BLaER1 (cell line): ENCODE data around the gene CCBE1.
A peak's percentile ranks its signal among the peaks of the same experiment; 100 is the strongest.
"Not testable (repeated sequence)": the region's sequence is repeated elsewhere in the genome, so short reads cannot be mapped to it uniquely, and the experiment has no call there.

ENCODE experiments used
- H3K27ac ChIP-seq: shearing (Covaris generic); formaldehyde crosslinking; 2 replicates; pipeline ENCODE4 v1.8.1; 2022
- H3K27me3 ChIP-seq: shearing (Covaris generic); formaldehyde crosslinking; 2 replicates; pipeline ENCODE4 v1.8.1; 2022
- H3K36me3 ChIP-seq: shearing (Covaris generic); formaldehyde crosslinking; 2 replicates; pipeline ENCODE4 v1.8.1; 2022
- H3K4me1 ChIP-seq: shearing (Covaris generic); formaldehyde crosslinking; 2 replicates; pipeline ENCODE4 v1.8.1; 2022
- H3K4me2 ChIP-seq: shearing (Covaris generic); formaldehyde crosslinking; 2 replicates; pipeline ENCODE4 v1.8.1; 2022
- H3K4me3 ChIP-seq: shearing (Covaris generic); formaldehyde crosslinking; 2 replicates; pipeline ENCODE4 v1.8.1; 2022
- H3K9ac ChIP-seq: shearing (Covaris generic); formaldehyde crosslinking; 2 replicates; pipeline ENCODE4 v1.8.1; 2022
- H3K9me3 ChIP-seq: shearing (Covaris generic); formaldehyde crosslinking; 2 replicates; pipeline ENCODE4 v1.8.1; 2022
- H4K20me1 ChIP-seq: shearing (Covaris generic); formaldehyde crosslinking; 2 replicates; pipeline ENCODE4 v1.8.1; 2022
- Cebpa-rat ChIP-seq: shearing (Covaris generic); IDR thresholded peaks from 2 replicates; pipeline ENCODE4 v1.8.1; 2022

Gene CCBE1

DNA sequence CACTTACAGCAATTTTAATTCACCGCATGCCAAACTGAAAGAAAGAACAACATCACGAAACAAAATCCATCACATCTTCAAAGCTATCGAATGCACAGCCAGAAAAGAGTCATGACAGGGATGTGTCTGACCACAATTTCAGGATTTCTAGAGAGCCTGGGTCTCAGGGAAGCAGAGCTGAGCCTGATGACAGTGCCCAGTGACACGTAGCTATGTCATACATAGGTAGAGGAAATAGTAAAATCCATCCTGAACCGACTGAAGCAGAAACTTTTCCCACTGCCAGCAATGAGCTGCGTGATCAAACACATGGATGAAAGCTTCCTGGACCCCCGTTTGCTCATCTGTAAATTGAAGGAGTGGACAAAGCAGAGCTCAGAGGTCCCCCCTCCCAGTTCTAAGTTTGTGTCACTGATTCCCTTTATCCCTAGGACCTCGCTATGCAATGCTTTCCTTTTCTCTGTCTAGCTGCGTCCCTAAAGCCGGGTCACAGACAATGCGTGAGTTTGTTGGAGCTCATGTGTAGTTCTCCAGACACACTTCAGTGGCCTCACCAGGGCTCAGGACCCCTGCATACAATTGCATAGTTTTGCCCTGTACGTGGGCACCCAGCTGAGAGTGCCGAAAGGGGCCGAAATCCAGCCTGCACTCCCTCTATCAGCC, 37.6 kb downstream of the CCBE1 start:
- H3K27ac ChIP-seq, result no peak overlapping the region
- no peaks in the 10 kb centered on the region for H3K27me3 ChIP-seq
- no peak for TF ChIP-seq Cebpa-rat
- no peak overlapping the region for H3K4me2 ChIP-seq
- H3K9ac ChIP-seq, result no peak overlapping the region
- no peaks in the 10 kb centered on the region for H4K20me1 ChIP-seq
- H3K36me3 ChIP-seq, result no peaks in the 10 kb centered on the region
- no peaks in the 10 kb centered on the region for H3K9me3 ChIP-seq
- no peak overlapping the region for H3K4me3 ChIP-seq
- H3K4me1 ChIP-seq, result no peaks in the 10 kb centered on the region

- Histone ChIP-seq H3K4me2 (no peak overlapping the region), H3K9me3 (no peaks in the 10 kb centered on the region), H3K36me3 (no peaks in the 10 kb centered on the region), H3K9ac (no peak overlapping the region), H3K27me3 (no peaks in the 10 kb centered on the region), H3K27ac (no peak overlapping the region), H4K20me1 (no peaks in the 10 kb centered on the region), H3K4me3 (no peak overlapping the region), H3K4me1 (no peaks in the 10 kb centered on the region)
- TF ChIP-seq Cebpa-rat, result no peak
These were observed 38.3 kb downstream of the CCBE1 start for GRCh38 chr18:59658941-59659340.

GRCh38 chr18:59657012-59657411, 40.2 kb downstream of the CCBE1 start:
- no peak overlapping the region for H3K9ac ChIP-seq
- H3K4me3 ChIP-seq, result no peak overlapping the region
- H3K4me2 ChIP-seq, result no peak overlapping the region
- H3K27ac ChIP-seq, result no peak overlapping the region
- TF ChIP-seq Cebpa-rat, result no peak
- H3K4me1 ChIP-seq, result no peaks in the 10 kb centered on the region
- H3K36me3 ChIP-seq, result no peaks in the 10 kb centered on the region
- no peaks in the 10 kb centered on the region for H4K20me1 ChIP-seq
- H3K27me3 ChIP-seq, result no peaks in the 10 kb centered on the region
- H3K9me3 ChIP-seq, result no peaks in the 10 kb centered on the region

DNA sequence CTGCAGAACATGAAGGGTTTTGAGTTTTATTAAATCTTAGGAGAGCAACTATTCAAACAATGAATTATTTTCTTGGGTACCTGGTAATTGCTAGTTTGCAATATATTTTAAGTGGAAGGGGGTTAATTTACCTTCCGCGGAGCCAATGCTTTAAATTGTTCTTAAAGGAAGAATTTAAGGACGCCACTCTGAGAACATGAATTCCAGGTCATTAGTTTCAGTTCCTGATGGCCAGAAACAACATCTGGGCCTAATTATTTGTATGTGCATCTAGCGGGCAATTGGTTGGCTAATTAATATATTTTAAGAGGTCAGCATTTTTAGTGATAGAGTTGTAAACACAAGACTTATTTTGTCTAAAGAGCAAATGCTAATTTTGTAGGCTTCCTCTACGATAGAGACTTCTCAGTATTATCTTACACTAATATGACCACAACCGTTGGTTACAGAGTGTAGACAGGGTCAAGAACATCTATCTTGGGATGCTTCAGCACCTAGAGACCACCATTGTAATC, 40.8 kb downstream of the CCBE1 start:
- H3K9ac ChIP-seq, result no peak overlapping the region
- no peaks in the 10 kb centered on the region for H3K9me3 ChIP-seq
- H3K27ac ChIP-seq, result no peak overlapping the region
- no peaks in the 10 kb centered on the region for H4K20me1 ChIP-seq
- no peaks in the 10 kb centered on the region for H3K27me3 ChIP-seq
- H3K4me3 ChIP-seq, result no peak overlapping the region
- H3K36me3 ChIP-seq, result no peaks in the 10 kb centered on the region
- no peak for TF ChIP-seq Cebpa-rat
- no peak overlapping the region for H3K4me2 ChIP-seq
- peaks cover 2% of the 10 kb centered on the region; the same call in 1 of the 2 replicates for H3K4me1 ChIP-seq

DNA sequence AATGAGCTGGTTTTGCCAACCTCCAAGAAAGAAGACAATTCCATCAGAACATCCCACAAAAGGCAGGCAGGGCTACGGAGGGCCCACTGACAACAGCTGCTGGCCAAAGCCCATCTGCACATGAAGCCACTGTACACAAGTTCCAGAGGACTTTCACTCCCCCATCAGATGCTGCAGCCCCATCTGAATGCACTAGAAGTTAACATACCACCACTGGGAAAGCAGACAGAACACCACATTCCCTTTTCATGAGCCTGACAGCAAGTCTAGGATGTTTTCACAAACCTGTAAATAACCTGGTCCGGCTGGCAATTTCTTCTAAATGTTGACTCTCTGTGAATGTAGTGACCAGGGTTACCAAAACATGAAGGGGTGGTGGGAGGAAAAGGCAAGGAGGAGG, 41.5 kb downstream of the CCBE1 start:
- Histone ChIP-seq H3K27me3 (no peaks in the 10 kb centered on the region), H4K20me1 (no peaks in the 10 kb centered on the region), H3K36me3 (no peaks in the 10 kb centered on the region), H3K27ac (no peak overlapping the region), H3K4me3 (no peak overlapping the region), H3K4me2 (no peak overlapping the region), H3K4me1 (peaks cover 7% of the 10 kb centered on the region), H3K9me3 (no peaks in the 10 kb centered on the region), H3K9ac (no peak overlapping the region)
- TF ChIP-seq Cebpa-rat, result no peak

GRCh38 chr18:59651071-59651470, 46.2 kb downstream of the CCBE1 start:
- Histone ChIP-seq H3K4me2 (peak overlapping the region; percentile 4; the same call in 1 of the 2 replicates), H3K9ac (no peak overlapping the region), H3K4me3 (no peak overlapping the region), H4K20me1 (no peaks in the 10 kb centered on the region), H3K9me3 (no peaks in the 10 kb centered on the region), H3K4me1 (peaks cover 12% of the 10 kb centered on the region), H3K36me3 (no peaks in the 10 kb centered on the region), H3K27ac (no peak overlapping the region), H3K27me3 (no peaks in the 10 kb centered on the region)
- no peak for TF ChIP-seq Cebpa-rat

- no peaks in the 10 kb centered on the region for H3K27me3 ChIP-seq
- no peak overlapping the region for H3K4me3 ChIP-seq
- no peak for TF ChIP-seq Cebpa-rat
- peaks cover 12% of the 10 kb centered on the region for H3K4me1 ChIP-seq
- no peak overlapping the region for H3K4me2 ChIP-seq
- no peaks in the 10 kb centered on the region for H4K20me1 ChIP-seq
- H3K9ac ChIP-seq, result no peak overlapping the region
- no peaks in the 10 kb centered on the region for H3K36me3 ChIP-seq
- no peaks in the 10 kb centered on the region for H3K9me3 ChIP-seq
- no peak overlapping the region for H3K27ac ChIP-seq
These were observed 46.9 kb downstream of the CCBE1 start for GRCh38 chr18:59650266-59650820.

DNA sequence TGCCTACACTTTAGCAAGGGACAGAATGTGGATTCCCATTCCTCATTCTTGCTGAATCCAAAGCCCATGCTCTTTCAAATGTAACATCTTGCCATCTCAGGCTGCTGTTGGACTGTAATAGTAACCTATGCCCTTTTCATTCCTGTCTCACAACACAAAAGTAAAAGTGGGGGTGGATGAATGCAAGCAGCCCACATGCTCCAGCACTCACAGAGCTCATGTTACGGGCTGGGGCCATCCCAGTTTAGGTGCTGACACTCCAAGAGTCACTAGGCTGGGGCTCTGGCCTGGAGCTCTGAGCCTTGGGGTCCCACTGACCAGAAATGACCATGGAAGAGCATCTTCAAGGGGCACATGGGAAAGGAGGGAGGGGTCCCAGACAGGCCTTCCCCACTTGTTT, 47.6 kb downstream of the CCBE1 start:
- no peak for TF ChIP-seq Cebpa-rat
- H3K4me2 ChIP-seq, result no peak overlapping the region
- no peaks in the 10 kb centered on the region for H3K27me3 ChIP-seq
- no peaks in the 10 kb centered on the region for H4K20me1 ChIP-seq
- H3K4me3 ChIP-seq, result no peak overlapping the region
- H3K4me1 ChIP-seq, result peaks cover 12% of the 10 kb centered on the region
- H3K36me3 ChIP-seq, result no peaks in the 10 kb centered on the region
- H3K27ac ChIP-seq, result no peak overlapping the region
- H3K9ac ChIP-seq, result no peak overlapping the region
- H3K9me3 ChIP-seq, result no peaks in the 10 kb centered on the region

- H3K36me3 ChIP-seq, result not testable (repeated sequence)
- peaks cover 12% of the 10 kb centered on the region for H3K4me1 ChIP-seq
These were observed 48.8 kb downstream of the CCBE1 start for GRCh38 chr18:59648469-59648868.

DNA sequence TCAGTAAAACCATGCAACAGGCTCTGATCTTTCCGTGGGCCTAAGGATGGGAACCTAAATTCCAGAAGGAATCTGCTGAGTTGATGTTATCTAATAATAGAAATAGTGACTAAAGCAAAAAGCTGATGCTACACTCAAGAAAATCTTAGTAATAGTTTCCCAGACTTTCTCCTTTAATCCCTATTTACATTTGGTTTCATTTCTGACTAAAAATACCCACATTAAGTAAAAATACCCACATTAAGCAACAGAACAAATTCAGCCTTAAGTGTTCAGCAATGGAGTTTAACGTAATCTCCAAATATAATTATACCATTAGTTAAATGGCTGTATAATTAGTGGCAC, 50.3 kb downstream of the CCBE1 start:
- Histone ChIP-seq H3K36me3 (no peaks in the 10 kb centered on the region), H3K27me3 (no peaks in the 10 kb centered on the region), H3K4me3 (no peak overlapping the region), H4K20me1 (no peaks in the 10 kb centered on the region), H3K4me1 (peaks cover 12% of the 10 kb centered on the region), H3K9me3 (no peaks in the 10 kb centered on the region), H3K9ac (no peak overlapping the region), H3K4me2 (no peak overlapping the region), H3K27ac (no peak overlapping the region)
- no peak for TF ChIP-seq Cebpa-rat

More at GRCh38 chr18:59648469-59648868, 48.8 kb downstream of the CCBE1 start:
- not testable (repeated sequence) for H3K9ac ChIP-seq, H3K27me3 ChIP-seq, H3K27ac ChIP-seq, H3K9me3 ChIP-seq, H3K4me2 ChIP-seq, H3K4me3 ChIP-seq, H4K20me1 ChIP-seq
